GDM1 (cell line): Measurements from ENCODE around the gene EFNA5.

Source experiments
- DNase-seq: peaks from one replicate; lab custom pipeline; 2025; lab: John Stamatoyannopoulos, UW

EFNA5 gene

DNA sequence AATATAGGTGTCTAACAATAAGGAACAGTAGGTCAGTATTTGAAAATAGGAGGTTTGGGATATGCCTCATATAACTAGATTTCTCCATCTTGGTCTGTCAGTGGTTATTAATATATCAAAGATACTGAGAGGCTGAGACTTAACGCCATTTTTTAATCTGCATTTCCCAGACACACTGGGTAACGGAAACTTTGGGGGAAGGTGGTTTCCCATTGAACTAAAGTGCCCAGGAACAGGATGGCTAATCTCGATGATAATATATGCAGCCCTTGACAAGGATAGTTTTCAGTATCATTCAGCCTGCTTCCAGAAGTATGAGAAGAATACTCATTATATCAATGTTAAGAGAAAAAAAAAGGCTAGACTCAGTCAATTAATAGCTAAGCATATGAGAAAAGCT, 30.7 kb downstream of the EFNA5 start:
- no peak for DNase-seq

DNA sequence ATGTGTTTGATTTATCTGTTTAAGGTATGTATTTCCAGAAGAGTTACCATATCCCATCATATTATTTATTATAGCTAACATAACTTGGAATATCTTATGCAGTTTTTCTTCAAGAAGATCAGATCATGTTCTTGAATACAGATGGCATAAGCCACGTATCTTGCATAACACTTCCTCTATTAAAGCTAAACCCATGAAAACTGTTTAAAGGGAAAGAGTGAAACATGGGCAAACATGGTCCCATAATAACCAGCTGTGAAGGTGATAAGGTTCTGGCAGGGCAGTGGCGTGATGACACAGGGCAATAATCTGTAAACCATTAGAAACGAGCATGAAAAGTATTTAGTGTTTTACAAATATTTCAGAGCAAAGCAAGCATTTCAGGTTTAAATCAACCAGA, 34.2 kb downstream of the EFNA5 start:
- no peak for DNase-seq

DNA sequence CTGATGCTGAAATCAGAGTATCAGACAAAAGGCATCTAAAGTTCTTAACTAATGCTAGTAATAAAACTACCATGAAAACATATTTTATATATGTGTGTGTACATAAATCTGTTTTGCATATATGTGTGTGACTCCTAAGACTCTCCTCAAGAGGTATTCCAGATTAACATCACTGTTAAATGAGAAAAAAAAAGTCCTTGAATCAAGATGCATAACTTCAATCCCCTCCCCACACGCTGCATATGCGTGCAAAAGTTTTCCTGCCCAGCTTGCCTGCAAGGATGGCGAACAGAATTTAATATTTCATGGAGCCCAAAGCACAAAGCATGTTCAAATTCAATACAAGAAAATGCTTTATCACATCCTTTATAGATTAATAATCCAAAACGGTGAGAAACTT, 34.7 kb downstream of the EFNA5 start:
- no peak for DNase-seq

DNA sequence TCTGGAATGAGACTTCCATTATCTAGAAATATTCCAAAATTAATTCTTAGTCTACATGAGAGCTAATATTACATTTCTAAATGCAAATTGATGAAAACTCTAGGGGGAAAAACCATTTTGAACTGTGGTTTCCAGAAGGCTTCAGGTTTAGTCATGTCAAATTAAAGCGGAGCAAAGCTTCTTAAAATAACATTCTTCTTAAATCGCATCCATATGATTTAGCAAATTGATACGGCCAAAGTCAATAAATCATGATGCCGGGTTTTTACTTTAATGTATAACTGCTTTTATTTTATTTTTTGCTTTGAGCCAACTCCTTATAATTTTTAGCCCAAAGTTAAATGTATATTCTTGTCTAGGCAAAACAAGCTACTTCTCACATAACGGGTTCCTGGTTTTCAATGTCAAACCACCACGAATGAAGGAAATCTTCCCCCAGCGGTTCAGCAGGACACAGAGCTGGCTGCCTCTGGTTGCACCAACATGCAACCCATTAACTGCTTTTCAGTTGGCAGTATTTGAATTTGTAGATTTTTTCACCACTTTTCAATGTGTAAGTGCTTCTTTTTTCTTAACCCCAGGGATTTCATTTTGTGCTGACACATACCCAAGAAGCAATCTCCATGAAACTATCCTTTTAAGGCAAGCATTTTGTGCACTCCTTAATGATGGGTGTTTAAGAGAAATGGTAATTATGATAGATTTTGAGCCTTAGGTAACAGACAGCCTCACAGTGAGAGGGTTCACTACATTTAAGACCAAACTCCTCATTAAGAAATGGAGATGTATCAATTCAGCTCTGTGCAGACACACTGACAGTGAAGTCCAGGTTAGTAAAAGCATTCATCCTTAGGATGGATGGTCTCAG, 35.5 kb downstream of the EFNA5 start:
- DNase-seq, result no peak

DNA sequence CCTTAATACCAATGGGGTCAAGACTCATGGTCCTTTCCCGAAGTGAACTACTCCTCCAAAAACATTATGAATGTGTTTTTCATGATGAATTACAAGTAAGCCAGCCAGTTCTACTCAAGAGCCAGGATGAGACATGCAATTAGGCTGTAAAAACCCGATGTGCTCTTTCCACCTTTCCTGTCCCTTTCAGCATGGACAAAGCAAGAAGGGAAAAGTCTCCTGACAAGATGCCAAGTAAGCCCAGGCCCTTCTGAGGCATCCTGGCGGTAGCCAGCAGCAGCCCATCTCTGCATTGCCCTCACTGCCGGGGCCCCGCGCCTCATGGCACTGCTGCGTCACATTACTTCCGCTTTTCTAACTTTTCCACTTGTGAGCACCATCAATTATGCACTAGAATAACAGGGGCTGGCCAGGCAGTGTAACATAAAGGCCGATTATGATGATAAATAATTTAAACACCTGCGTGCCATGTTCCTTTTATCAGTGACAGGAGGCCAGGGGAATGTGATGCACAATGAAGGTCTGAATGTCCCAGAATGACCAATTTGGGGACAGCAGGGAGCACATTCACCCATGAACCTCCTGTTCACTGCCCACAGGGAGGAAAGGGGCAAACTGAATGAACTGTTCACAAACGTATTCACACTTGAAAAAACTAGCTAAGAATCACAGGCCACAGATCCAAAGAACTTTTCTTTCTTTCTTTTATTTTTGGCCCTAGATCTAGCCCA, 37.4 kb downstream of the EFNA5 start:
- no peak for DNase-seq

DNA sequence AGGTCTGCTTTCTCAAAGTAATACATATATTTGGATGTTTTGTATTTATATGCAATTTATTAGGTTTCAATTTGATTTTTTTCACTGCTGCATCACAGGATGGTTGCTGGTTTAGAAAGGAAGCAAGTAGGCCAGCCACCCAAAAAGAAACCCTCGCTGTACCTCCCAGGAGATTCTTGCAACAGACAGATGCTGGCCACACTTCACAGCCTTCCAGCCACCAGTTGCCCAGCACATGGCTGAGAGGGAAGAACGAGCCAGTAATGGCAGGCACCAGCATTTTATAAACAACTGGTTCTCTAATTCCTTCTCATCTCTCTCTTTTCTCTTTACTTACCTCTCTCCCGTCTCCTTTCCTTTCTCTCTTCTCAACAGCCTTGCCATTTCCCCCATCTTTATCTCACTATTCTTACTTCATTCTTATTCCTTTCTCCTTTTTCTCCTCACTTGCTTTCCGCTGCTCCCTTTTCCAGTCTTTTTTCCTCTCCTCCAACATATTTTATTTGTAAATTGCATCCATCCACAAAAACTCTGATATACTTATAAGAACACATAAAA, 38.9 kb downstream of the EFNA5 start:
- no peak for DNase-seq

DNA sequence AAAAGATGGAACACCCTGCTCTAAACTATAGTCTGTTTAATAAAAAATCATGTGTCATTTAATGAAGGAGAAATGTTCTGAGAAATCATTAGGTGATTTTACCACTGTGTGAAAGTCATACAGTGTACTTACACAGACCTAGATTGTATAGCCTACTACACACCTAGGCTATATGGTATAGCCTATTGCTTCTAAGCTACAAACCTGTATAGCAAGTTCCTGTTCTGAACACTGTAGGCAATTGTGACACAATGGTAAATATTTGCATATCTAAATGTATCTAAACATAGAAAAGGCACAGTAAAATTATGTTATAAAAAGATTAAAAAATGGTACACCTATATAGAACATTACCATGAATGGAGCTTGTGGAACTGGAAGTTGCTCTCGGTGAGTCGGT, 40.6 kb downstream of the EFNA5 start:
- DNase-seq, result no peak

DNA sequence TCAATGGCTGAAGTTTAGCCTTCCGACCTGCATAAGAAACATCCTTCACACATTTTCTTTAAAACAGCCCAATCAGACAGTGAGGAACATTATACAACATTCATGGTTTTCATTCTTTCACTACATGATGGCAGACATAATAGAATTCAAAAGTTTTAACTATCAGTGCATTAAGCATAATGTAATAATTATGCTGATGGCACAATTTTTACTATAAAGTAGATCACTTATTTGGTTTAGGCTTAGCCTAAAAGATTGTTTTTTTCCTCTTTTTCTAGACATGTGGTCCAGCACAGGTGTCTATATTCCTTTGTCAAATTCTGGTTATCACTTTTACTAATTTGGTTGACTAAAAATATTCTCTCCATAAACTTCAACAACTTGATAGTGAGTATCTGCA, 46.5 kb downstream of the EFNA5 start:
- no peak for DNase-seq

DNA sequence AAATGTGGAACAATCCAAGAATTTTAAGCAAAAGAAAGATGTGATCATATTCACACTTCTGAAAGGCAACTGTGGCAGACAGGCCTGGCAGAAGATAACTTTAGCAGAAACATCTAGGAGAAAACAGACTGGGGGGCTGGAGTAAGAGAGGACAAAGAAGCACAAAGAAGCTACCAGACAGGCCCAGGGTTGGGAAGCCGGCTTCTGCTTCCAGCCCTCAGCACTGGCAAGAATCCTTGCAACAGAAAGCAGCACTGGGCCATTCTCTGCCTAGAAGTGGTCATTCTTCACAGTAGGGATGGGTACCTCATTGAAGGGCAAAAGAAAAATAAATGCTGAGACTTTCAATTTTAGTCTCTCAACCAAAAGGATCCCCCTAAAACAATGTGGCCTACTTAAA, 49.6 kb downstream of the EFNA5 start:
- no peak for DNase-seq

DNA sequence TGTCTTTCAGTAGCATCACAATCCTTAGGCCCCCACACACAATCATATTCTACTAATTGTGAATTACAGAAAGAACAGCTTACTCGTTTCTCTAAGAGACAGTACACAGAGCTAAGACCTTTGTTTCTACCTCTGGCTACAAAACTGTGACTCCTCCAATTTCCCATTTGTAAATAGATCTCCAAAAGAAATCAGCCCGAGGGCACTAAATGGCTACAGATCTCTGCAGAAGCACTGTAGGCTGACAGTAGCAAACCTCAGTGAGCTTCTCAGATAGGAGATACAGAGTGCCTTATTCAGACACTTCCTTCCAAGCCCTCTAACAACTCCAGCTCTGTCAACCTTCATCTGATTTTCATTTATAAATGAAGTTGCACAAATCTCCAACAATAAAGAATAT, 51.0 kb downstream of the EFNA5 start:
- DNase-seq, result no peak

DNA sequence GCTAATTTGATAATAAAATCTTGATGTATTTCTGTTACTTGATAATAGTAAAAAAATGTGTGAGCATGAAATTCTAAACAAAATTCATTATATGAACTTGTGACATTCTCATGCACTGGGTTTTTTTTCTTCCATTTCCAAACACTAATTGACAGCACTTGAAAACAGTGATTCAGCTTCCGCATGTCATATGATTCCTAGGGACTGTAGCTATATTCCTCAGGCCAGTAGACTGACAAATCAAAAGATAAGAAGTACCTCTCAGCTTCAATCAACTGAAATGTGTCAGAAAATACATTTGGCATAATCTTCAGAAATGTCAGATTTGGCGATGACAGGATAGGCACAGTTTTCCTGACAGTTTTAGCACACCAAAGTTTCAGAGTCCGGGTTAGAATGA, 52.5 kb downstream of the EFNA5 start:
- no peak for DNase-seq

DNA sequence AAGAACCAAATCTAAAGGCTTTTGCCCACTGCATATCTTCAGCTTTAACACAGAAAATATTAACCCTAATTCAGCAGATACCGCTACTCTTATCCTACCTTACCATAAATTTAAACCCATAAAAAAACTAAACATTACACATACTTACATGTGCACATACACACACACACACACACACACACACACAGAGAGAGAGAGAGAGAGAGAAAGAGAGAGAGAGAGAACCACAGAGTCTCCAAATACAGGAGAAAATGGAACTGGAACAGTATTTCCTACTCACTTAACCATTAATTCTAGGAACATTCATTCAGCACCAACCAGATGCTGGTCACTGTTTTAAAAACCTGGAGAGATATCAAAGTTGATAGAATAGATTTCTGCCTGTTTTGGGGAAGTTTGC, 53.7 kb downstream of the EFNA5 start:
- no peak for DNase-seq

DNA sequence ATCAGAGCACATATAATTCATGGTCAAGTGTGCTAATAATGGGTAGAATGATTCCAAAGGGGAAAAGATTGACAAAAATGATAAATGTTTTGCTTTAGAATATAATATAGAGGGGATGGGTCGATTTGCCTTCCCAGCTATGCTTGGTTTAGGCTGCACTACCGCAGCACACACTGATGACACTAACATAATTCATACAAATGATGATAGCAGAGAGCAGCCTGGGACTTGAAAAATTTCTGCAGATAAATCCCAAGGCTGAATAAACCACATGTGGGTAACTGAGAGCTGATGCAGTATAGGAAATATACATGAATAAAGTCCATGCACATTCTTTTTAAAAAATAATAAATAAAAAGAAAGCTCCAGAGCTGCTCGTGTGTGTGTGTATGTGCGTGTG, 54.5 kb downstream of the EFNA5 start:
- DNase-seq, result no peak

DNA sequence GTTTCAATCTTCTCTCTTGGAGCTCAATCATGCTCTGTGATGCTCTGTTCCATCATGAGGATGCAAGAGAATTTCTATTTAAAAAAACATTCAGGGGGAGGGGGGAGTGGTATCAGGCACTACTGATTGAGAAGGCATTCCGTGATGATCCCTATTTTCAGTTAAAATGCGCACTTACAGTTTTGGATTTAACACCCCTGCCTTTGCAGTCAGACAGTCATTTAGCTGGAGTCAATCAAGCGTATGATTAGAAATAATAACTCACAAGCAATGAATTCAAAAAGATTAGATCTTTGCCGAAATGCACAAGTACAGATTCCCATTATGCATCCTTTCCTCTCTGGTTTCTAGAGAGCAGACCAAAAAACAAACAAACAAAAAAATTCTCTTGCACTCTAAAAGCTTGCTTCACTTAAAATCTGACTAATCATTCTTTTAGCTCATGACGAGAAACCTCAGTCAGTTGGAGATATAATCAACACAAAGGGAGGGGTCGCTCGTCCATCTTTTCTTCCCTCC, 55.4 kb downstream of the EFNA5 start:
- no peak for DNase-seq

DNA sequence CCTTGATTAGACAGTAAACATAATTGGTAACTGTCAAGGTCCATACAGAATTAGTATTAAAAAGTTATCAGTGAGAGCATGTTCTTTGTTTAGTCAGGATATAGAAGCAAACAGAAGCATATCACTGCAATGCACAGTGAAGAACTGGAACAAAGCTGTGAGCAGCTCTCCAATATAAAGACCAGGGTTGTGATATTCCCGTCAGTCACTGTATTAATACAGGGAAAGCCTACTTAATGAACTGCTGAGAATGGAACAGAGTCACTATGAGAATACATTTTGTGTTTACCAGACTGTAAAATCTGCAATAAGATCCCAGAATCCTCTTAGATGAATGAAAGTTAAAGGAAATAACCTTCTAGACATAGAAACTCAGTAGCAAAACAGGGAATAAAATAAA, 58.2 kb downstream of the EFNA5 start:
- DNase-seq, result no peak

DNA sequence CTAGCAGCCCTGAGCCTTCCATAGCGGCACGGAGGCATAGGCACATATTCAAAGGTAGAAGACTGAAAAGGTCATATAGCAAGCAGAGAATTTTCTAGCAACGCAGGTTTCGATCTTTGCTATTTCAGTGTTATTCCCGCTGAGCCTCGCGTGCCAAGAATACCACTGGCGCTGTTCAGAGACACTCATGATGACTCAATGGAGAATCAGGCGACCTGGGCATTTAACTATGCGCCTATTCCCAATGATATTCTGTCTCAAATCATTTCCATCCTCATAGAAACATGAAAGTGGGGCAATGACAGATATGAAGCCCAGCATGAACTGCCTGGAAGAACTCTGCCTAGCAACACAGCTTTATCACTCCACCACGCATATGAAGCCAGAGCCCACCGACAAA, 59.9 kb downstream of the EFNA5 start:
- DNase-seq, result no peak

DNA sequence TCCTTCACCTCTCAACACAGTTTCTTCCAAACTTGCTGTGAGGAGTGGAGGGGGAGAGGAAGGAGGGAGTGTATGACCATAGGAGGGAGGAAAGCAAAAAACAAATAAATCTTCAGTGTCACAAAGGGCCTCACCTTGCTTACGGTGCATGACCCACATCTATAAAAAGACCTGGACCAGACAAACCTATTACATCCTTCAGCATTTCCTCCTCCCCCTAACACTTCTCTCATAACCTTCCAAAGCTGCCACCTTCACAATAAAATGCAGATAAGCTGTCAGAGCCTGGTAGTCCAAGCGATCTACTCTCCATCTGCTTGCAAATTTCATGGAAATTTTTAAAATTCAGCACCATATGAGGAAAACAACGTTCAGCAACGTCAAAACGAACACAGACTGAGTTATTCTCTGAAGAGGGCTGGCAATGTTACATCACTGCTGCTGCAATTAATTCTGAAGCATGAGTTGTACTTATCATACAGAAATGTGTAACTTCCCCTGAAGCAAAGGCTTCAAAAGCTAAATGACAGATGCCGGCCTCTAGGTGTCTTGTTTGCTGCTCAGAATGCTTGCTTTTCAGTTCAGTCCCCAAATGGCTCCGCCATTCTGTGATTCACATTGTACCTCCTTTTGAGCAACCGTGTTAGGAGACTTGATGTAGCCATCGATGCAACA, 62.9 kb downstream of the EFNA5 start:
- DNase-seq, result no peak

DNA sequence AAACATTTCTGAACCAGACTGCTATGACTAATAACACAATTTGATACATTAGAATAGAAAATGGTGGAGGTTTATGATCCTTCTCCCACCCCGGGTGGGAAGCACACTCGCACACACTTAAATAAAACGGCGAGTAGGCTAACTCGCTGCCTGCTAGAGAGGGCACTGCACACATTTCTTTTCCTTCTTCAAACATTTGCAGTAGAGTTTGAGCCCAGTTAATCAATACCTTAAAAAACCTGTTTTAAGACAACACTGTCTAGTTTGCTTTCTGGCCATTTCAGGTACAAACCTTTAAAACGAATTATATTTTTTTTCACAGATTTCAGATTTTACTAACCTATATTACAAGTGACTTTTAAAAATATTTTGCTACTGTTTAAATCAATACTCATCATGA, 63.5 kb downstream of the EFNA5 start:
- DNase-seq, result no peak

DNA sequence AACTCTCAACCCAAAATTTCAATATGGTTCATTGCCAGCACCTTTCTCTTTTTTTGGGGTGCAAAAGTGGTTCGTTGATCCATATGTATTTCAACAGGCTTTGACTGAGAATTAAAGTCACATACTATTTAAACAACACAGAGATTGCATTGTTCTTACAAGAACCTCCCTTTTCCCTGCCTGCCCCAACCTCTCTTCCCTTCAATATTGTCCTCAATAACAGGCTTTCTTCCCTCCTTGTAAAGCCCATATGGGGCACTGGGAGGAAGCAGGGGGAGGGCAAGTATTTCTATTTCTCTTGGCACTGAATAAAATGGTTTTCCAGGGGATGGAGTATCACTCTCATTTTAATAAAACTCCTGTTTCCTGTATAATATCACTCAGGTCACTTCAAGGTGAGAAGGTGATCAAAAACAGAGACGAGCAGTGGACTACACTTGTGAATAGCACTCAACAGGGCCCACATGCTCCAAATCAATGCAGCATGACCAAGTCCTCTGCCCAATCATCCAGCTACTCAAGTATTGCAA, 65.1 kb downstream of the EFNA5 start:
- no peak for DNase-seq

DNA sequence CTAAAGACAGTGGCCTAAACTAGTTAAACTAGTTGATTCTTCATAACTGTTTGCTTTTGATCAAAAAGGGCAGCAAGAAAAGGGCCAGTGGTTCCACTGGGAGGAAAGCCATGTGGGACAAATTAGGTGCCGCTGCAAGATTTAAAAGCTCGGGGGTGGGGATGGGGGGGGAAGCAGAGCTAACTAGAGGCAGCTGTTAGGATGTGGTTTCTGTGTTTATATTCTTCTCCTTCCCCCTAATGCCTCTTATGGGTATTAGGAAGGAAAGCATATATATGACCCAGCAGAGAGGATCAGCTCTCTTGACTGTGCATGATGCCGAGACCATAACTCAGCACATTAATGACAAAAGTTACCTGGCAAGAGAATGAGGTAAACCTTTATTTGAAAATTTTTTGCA, 65.7 kb downstream of the EFNA5 start:
- DNase-seq, result no peak

DNA sequence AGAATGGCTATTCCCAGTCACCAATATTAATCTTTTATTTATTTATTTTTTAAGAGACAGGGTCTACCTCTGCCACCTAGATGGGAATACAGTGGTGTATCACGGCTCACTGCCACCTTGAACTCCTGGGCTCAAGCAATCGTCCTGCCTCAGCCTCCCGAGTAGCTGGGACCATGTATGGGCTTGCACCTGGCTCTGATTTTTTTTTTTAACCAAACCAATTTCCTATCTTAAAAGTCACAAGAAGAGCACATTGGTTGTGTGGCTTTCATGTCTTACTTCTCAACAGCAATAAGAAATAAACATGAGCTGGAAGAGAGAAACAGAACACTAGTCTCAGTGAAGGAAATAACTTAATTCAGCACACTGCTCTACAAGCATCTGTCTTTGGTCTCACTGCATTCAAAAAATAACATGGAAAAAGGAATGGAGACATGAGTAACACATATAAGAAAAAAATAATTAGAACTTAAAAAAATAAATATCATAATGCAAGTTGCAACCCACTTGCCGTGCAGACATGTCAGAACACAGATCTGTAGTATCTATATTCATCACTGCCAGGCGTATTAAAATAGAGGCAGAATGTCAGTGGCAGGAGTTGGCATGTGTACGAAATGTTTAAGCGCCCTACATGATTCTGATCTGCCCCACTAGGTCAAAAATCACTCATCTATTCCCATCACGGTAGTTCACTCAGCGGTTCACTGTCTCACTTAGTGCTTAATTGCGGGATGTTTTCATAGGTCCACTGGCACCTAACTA, 66.4 kb downstream of the EFNA5 start:
- no peak for DNase-seq

DNA sequence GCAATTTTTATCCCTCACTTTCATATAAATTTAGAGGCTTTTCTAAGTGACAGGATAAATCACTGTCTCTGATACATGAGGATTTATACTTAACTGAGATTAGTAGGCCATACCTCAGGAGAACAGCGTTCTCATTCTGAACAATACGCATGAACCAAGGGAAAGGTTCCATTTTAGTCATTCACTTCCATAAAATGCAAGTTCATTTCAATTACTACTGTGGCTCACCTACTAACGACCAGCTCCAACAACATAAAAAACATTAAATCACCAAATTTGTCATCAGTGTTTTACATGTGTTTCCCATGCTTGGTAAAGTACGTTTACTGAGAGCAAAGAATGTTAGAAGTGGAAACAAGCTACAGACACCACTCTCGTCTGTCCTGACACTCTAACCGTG, 67.4 kb downstream of the EFNA5 start:
- DNase-seq, result no peak
